GM23248 (cell line): ENCODE data around the gene BRAF. TPM values are rescaled to one million over a fixed set of nuclear protein-coding genes. Genes with fewer than 3 reads are reported as not detected.

Experiments used
- DNase-seq: peaks from one replicate; pipeline ENCODE4 v3.0.0-alpha.2; 2015
- H2AFZ ChIP-seq: fragments of 200-600 bp; sonication (generic); 2 replicates; pipeline ENCODE4 v1.6.1; 2016; ENCODE audit warnings: antibody characterized with exemption
- H3F3A ChIP-seq: fragments of 200-600 bp; sonication (generic); 2 replicates; pipeline ENCODE4 v1.6.1; 2016; ENCODE audit warnings: mild to moderate bottlenecking, antibody characterized with exemption, mixed run types; ENCODE audit not compliant: insufficient read depth
- H3K27ac ChIP-seq: fragments of 200-600 bp; sonication (generic); 2 replicates; pipeline ENCODE4 v1.5.1; 2016; ENCODE audit warnings: mild to moderate bottlenecking
- H3K27me3 ChIP-seq: fragments of 200-600 bp; sonication (generic); replicated peaks from 2 replicates; pipeline ENCODE4 v1.6.1; 2016; ENCODE audit warnings: mild to moderate bottlenecking; ENCODE audit not compliant: insufficient read depth
- H3K36me3 ChIP-seq: fragments of 200-600 bp; sonication (generic); 2 replicates; pipeline ENCODE4 v1.6.1; 2016; ENCODE audit warnings: low read depth, mild to moderate bottlenecking
- H3K4me1 ChIP-seq: fragments of 200-600 bp; sonication (generic); 2 replicates; pipeline ENCODE4 v1.6.1; 2016; ENCODE audit warnings: mild to moderate bottlenecking; ENCODE audit not compliant: insufficient read depth
- H3K4me2 ChIP-seq: fragments of 200-600 bp; sonication (generic); one replicate; pipeline ENCODE4 v1.6.1; 2016; ENCODE audit warnings: mild to moderate bottlenecking; ENCODE audit not compliant: unreplicated experiment
- H3K4me3 ChIP-seq: fragments of 200-600 bp; sonication (generic); 2 replicates; pipeline ENCODE4 v1.5.1; 2016; ENCODE audit warnings: mild to moderate bottlenecking
- H3K79me2 ChIP-seq: fragments of 200-600 bp; sonication (generic); 2 replicates; pipeline ENCODE4 v1.6.1; 2016; ENCODE audit warnings: mild to moderate bottlenecking; ENCODE audit not compliant: insufficient read depth
- H3K9ac ChIP-seq: fragments of 200-600 bp; sonication (generic); 2 replicates; pipeline ENCODE4 v1.6.1; 2016; ENCODE audit warnings: mild to moderate bottlenecking
- H3K9me2 ChIP-seq: fragments of 200-600 bp; sonication (generic); 2 replicates; pipeline ENCODE4 v1.6.1; 2016; ENCODE audit warnings: mixed run types, mild to moderate bottlenecking, moderate library complexity; ENCODE audit not compliant: insufficient read depth
- H3K9me3 ChIP-seq: fragments of 200-600 bp; sonication (generic); one replicate; pipeline ENCODE4 v1.6.1; 2017; ENCODE audit warnings: low read depth
- H4K20me1 ChIP-seq: fragments of 200-600 bp; sonication (generic); 2 replicates; pipeline ENCODE4 v1.6.0; 2016; ENCODE audit not compliant: insufficient read depth
- EZH2 ChIP-seq: fragments of 200-600 bp; sonication (generic); IDR thresholded peaks from 2 replicates; pipeline ENCODE4 v1.6.1; 2018; ENCODE audit warnings: antibody characterized with exemption, mild to moderate bottlenecking; ENCODE audit not compliant: insufficient read depth, poor library complexity, severe bottlenecking
- EZH2phosphoT487 ChIP-seq: fragments of 200-600 bp; sonication (generic); IDR thresholded peaks from 2 replicates; pipeline ENCODE4 v1.6.1; 2018; ENCODE audit warnings: antibody characterized with exemption, moderate library complexity, mild to moderate bottlenecking, low read depth; ENCODE audit not compliant: insufficient read depth
- WGBS, 2 experiments: methylation state at CpG; one replicate each; pipeline ENCODE4 v1.1.6; 2015 to 2017; ENCODE audit warnings: low lambda C conversion rate in 2 of 2, low coverage in 1 of 2; ENCODE audit errors: missing lambda C conversion rate in 2 of 2; 5-methylcytosine and 5-hydroxymethylcytosine counted together
- in situ Hi-C: fragments of 300-500 bp; cut with MboI; formaldehyde crosslinking; loops from 2 replicates; pipeline ENCODE4 v1.15.0; 2020
- polyA plus RNA-seq: library from polyadenylated mRNA; unstranded; fragments of >200 nt; fragmentation: Nextera tagmentation; extraction: Ambion mirVana; gene quantifications from 2 replicates; pipeline ENCODE4 v1.2.1, GENCODE V29; 2016
- total RNA-seq: library from RNA; depleted of rRNA; stranded (reverse); fragments of >200 nt; shearing (Covaris generic); gene quantifications from 2 replicates; pipeline ENCODE4 v1.2.3, GENCODE V29; 2014

The BRAF gene
- total and polyA plus RNA-seq, 2 experiments from 2014 or later: 5.8 to 11.0 TPM

- in situ Hi-C loops: no loop called here
- Histone ChIP-seq H3K79me2 (no peaks in the 10 kb centered on the region), H3K27ac (no peak overlapping the region), H3K4me3 (no peak overlapping the region), H3K27me3 (no peaks in the 10 kb centered on the region), H3K9ac (no peak overlapping the region), H3F3A (no peaks in the 10 kb centered on the region), H3K9me2 (no peaks in the 10 kb centered on the region), H3K9me3 (no peaks in the 10 kb centered on the region), H3K4me2 (no peak overlapping the region), H2AFZ (no peak overlapping the region), H3K36me3 (peaks cover 19% of the 10 kb centered on the region; the same call in 1 of the 2 replicates), H3K4me1 (no peaks in the 10 kb centered on the region), H4K20me1 (no peaks in the 10 kb centered on the region)
- no peak for DNase-seq
- TF ChIP-seq EZH2phosphoT487 (no peak), EZH2 (no peak)
- WGBS, 2 experiments: 93 to 100% methylated on average over 1 of the region's 1 CpG
Measured at GRCh38 chr7:140778568-140778967, 146.2 kb downstream of the BRAF start.

DNA sequence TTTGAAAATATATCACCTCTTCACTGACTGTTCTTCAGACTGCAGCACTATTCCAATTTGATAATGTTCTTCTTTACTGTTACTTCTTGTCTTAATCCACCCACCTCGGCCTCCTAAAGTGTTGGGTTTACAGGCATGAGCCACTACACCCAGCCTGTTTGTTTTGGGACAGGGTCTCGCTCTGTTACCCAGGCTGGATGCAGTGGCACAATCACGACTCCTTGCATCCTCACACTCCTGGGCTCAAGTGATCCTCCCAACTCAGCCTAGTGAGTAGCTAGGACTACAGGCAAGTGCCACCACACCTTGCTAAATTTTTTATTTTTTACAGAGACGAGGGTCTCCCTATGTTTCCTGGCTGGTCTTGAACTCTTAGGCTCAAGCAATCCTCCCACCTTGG lies 150.4 kb downstream of the BRAF start:
- 96 to 99% methylated on average over 4 of the region's 4 CpGs for WGBS, 2 experiments

DNA sequence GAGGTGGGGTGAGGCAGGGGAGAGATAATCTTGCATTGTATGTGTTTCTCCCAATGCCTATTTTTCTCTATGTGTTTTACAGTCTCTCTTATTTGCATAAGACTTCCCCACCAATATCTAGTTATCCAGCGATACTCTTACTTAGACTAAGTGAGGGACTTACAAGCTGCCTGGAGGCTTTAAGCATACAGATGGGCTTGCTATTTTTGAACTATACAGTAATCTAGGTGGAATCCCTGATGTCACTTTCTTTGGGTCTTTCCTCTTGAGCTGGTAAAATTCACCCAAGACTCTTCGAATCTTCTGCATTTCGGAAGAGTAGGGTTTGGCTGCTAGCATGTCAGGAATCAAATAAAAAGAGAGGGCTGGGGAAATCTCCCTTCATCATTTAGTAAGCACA lies 151.6 kb downstream of the BRAF start:
- H3K4me1 ChIP-seq: no peaks in the 10 kb centered on the region
- H3K9ac ChIP-seq: no peak overlapping the region
- TF ChIP-seq EZH2 (no peak), EZH2phosphoT487 (no peak)
- H3K9me3 ChIP-seq: no peaks in the 10 kb centered on the region
- peak; percentile 22 for DNase-seq
- H2AFZ ChIP-seq: no peak overlapping the region
- H3K27me3 ChIP-seq: no peaks in the 10 kb centered on the region
- H3K4me3 ChIP-seq: no peak overlapping the region
- no peaks in the 10 kb centered on the region for H3K79me2 ChIP-seq
- H4K20me1 ChIP-seq: no peaks in the 10 kb centered on the region
- 95 to 96% methylated on average over 3 of the region's 3 CpGs for WGBS, 2 experiments
- H3K4me2 ChIP-seq: no peak overlapping the region
- no peaks in the 10 kb centered on the region for H3K9me2 ChIP-seq
- no peak overlapping the region for H3K27ac ChIP-seq
- no peaks in the 10 kb centered on the region for H3F3A ChIP-seq
- in situ Hi-C loops: no loop called here
- peaks cover 11% of the 10 kb centered on the region; the same call in 1 of the 2 replicates for H3K36me3 ChIP-seq

More for the DNA sequence above, 150.4 kb downstream of the BRAF start:
- no peak overlapping the region for H2AFZ ChIP-seq
- no peak overlapping the region for H3K27ac ChIP-seq
- H3K4me3 ChIP-seq: no peak overlapping the region
- no peak for DNase-seq
- H3K79me2 ChIP-seq: no peaks in the 10 kb centered on the region
- in situ Hi-C loops: no loop called here
- no peaks in the 10 kb centered on the region for H3K9me3 ChIP-seq
- TF ChIP-seq EZH2phosphoT487 (no peak), EZH2 (no peak)
- no peaks in the 10 kb centered on the region for H3K27me3 ChIP-seq
- no peak overlapping the region for H3K9ac ChIP-seq
- H3F3A ChIP-seq: no peaks in the 10 kb centered on the region
- H3K4me2 ChIP-seq: no peak overlapping the region
- H3K36me3 ChIP-seq: peaks cover 11% of the 10 kb centered on the region; the same call in 1 of the 2 replicates
- H4K20me1 ChIP-seq: no peaks in the 10 kb centered on the region
- H3K9me2 ChIP-seq: no peaks in the 10 kb centered on the region
- no peaks in the 10 kb centered on the region for H3K4me1 ChIP-seq

GRCh38 chr7:140771826-140772225 lies 152.9 kb downstream of the BRAF start:
- no peaks in the 10 kb centered on the region for H3F3A ChIP-seq
- DNase-seq: no peak
- no peaks in the 10 kb centered on the region for H3K4me1 ChIP-seq
- no peak for TF ChIP-seq EZH2phosphoT487
- TF ChIP-seq EZH2: no peak
- H3K27ac ChIP-seq: no peak overlapping the region
- no peak overlapping the region for H3K9ac ChIP-seq
- H4K20me1 ChIP-seq: no peaks in the 10 kb centered on the region
- H3K79me2 ChIP-seq: no peaks in the 10 kb centered on the region
- no peaks in the 10 kb centered on the region for H3K27me3 ChIP-seq
- H3K9me2 ChIP-seq: no peaks in the 10 kb centered on the region
- no peak overlapping the region for H3K4me3 ChIP-seq
- in situ Hi-C loops: no loop called here
- H3K9me3 ChIP-seq: no peaks in the 10 kb centered on the region
- H3K4me2 ChIP-seq: no peak overlapping the region
- H3K36me3 ChIP-seq: peaks cover 6% of the 10 kb centered on the region; the same call in 1 of the 2 replicates
- H2AFZ ChIP-seq: no peak overlapping the region

- H3K4me2 ChIP-seq: no peak overlapping the region
- WGBS, 2 experiments: 97 to 98% methylated on average over 3 of the region's 3 CpGs
- H3K79me2 ChIP-seq: no peaks in the 10 kb centered on the region
- no peaks in the 10 kb centered on the region for H3K27me3 ChIP-seq
- no peak overlapping the region for H3K4me3 ChIP-seq
- no peaks in the 10 kb centered on the region for H3K36me3 ChIP-seq
- no peaks in the 10 kb centered on the region for H3F3A ChIP-seq
- no peak overlapping the region for H2AFZ ChIP-seq
- H3K9me2 ChIP-seq: no peaks in the 10 kb centered on the region
- no peak overlapping the region for H3K9ac ChIP-seq
- H3K4me1 ChIP-seq: no peaks in the 10 kb centered on the region
- TF ChIP-seq EZH2phosphoT487: no peak
- TF ChIP-seq EZH2: no peak
- in situ Hi-C loops: no loop called here
- H4K20me1 ChIP-seq: no peaks in the 10 kb centered on the region
- no peak for DNase-seq
- H3K27ac ChIP-seq: no peak overlapping the region
- H3K9me3 ChIP-seq: no peaks in the 10 kb centered on the region
Measured at GRCh38 chr7:140769852-140770251, 154.9 kb downstream of the BRAF start.
